Endothelial cell of umbilical vein (primary cell): Measurements from ENCODE around the gene MTCH1.
"Not testable (repeated sequence)": the region's sequence is repeated elsewhere in the genome, so short reads cannot be mapped to it uniquely, and the experiment has no call there.

ENCODE experiments used
- CTCF ChIP-seq, 2 donors: IDR thresholded peaks; 1 replicate in 1 of 2; 2 replicates in 1 of 2; pipeline ENCODE4 v1.5.1; 2011; ENCODE audit warnings: low read length in 2 of 2, mild to moderate bottlenecking in 2 of 2, moderate library complexity in 2 of 2, control low read depth in 1 of 2, inconsistent platforms in 1 of 2, low read depth in 1 of 2; ENCODE audit not compliant: insufficient read depth in 1 of 2; ENCODE audit errors: extremely low read depth in 1 of 2
- FOS ChIP-seq: IDR thresholded peaks from 2 replicates; pipeline ENCODE4 v1.6.1; 2011; ENCODE audit warnings: mild to moderate bottlenecking, low read length, moderate library complexity, borderline replicate concordance; ENCODE audit not compliant: insufficient read depth
- MAX ChIP-seq: IDR thresholded peaks from 2 replicates; pipeline ENCODE4 v1.6.1; 2011; ENCODE audit not compliant: insufficient read depth, insufficient read length
- POLR2A ChIP-seq: IDR thresholded peaks from 2 replicates; pipeline ENCODE4 v1.6.1; 2012; ENCODE audit warnings: low read depth, mild to moderate bottlenecking, control low read depth, low read length
- POLR2AphosphoS5 ChIP-seq: IDR thresholded peaks from 2 replicates; pipeline ENCODE4 v1.6.1; 2012; ENCODE audit warnings: low read depth, mild to moderate bottlenecking, control low read depth, low read length, moderate library complexity; ENCODE audit not compliant: insufficient read depth

DNA sequence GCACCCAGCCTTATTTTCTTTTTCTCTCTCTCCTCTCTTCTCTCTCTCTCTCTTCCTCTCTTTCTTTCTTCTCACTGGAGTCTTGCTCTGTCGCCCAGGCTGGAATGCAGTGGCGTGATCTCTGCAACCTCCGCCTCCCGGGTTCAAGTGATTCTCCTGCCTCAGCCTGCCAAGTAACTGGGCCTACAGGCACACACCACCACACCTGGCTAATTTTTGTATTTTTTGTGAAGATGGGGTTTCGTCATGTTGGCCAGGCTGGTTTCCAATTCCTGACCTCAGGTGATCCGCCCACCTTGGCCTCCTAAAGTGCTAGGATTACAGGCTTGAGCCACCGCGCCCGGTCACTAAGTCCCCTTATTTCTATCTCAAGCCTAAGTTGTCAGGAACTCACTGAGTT lies 36.9 kb downstream of the MTCH1 start:
- TF ChIP-seq POLR2A; CTCF (IDR thresholded peaks at IDR 0.05; ENCODE audit: extremely low read depth in 1 of 2, insufficient read depth in 1 of 2, low read depth in 1 of 2, low read length in 2 of 2); FOS; POLR2AphosphoS5; MAX: not testable (repeated sequence)
